Astrocyte of the spinal cord (primary cell): ENCODE data around the gene INPP5J.

Experiments used
- DNase-seq: peaks from one replicate; pipeline ENCODE4 v3.0.0; 2011; ENCODE audit warnings: low read depth, low spot score
- H3K4me3 ChIP-seq: 2 replicates; pipeline ENCODE4 v1.5.1; 2011; ENCODE audit warnings: low read depth, mild to moderate bottlenecking, low read length, moderate library complexity
- CTCF ChIP-seq: IDR thresholded peaks from 2 replicates; pipeline ENCODE4 v1.5.1; 2012; ENCODE audit warnings: low read depth, mild to moderate bottlenecking, low read length, inconsistent platforms
- in situ Hi-C: cut with HindIII; loops from 2 replicates; pipeline ENCODE4 v1.10.0; 2017; ENCODE audit warnings: low sequenced_read_pairs

The INPP5J gene

GRCh38 chr22:31136711-31137110 lies 13.9 kb downstream of the INPP5J start:
- no peak for TF ChIP-seq CTCF
- H3K4me3 ChIP-seq, result no peak overlapping the region
- DNase-seq, result no peak
- in situ Hi-C loops, result no loop called here

GRCh38 chr22:31137721-31138120 lies 15.0 kb downstream of the INPP5J start:
- DNase-seq, result no peak
- in situ Hi-C loops, result no loop called here
- TF ChIP-seq CTCF, result no peak
- no peak overlapping the region for H3K4me3 ChIP-seq

GRCh38 chr22:31138126-31138525 lies 15.4 kb downstream of the INPP5J start:
- DNase-seq, result no peak
- no peak overlapping the region for H3K4me3 ChIP-seq
- TF ChIP-seq CTCF, result no peak
- in situ Hi-C loops, result no loop called here

GRCh38 chr22:31139066-31139465 lies 16.3 kb downstream of the INPP5J start:
- in situ Hi-C loops, result no loop called here
- H3K4me3 ChIP-seq, result no peak overlapping the region
- DNase-seq, result no peak
- TF ChIP-seq CTCF, result no peak

- peak; percentile 63 for DNase-seq
- in situ Hi-C loops, result no loop called here
Observed at GRCh38 chr22:31139866-31140716, 17.3 kb downstream of the INPP5J start, which contains the start of gene PLA2G3. TSS of gene PLA2G3 (minus strand) at chr22:31140508. CDS start at chr22:31140354, 154 bp downstream.

GRCh38 chr22:31140746-31141145 lies 18.0 kb downstream of the INPP5J start:
- no peak overlapping the region for H3K4me3 ChIP-seq
- no peak for DNase-seq
- TF ChIP-seq CTCF, result no peak
- in situ Hi-C loops, result no loop called here

More at GRCh38 chr22:31139866-31140716, 17.3 kb downstream of the INPP5J start, which contains the start of gene PLA2G3:
- TF ChIP-seq CTCF, result peak; percentile 19
- peak within 1 kb of the TSS; percentile 3 for H3K4me3 ChIP-seq
